Measurements from ENCODE around the gene ALOX15.
"Not testable (repeated sequence)": the region's sequence is repeated elsewhere in the genome, so short reads cannot be mapped to it uniquely, and the experiment has no call there.

ALOX15 gene

DNA sequence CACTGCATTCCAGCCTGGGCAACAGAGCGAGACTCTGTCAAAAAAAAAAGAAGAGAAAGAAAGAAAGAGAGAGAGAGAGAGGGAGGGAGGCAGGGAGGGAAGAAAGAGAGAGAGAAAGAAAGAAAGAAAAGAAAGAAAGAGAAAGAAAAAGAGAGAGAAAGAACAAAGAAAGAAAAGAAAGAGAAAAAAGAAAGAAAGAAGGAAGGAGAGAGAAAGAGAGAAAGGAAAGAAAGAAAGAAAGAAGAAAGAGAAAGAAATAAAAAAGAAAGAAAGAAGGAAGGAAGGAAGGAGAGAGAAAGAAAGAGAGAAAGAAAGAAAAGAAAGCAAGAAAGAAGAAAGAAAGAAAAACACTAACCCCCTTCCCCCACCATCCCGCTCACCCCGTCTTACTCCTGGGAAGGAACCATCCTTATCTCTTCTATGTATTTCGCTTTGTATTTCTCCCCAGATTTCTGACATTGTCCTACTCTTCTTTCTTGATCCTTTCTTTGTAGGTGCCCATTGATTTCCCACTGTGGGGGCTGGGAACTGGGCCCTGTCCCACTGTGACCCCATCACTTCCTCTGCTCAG lies 20.9 kb downstream of the ALOX15 start:
- Histone ChIP-seq H3K27me3 (ENCODE audit: low read depth) (no peaks in the 10 kb centered on the region; the same call in 1 of the 2 replicates), H3K9me3 (no peaks in the 10 kb centered on the region), H3K4me3 (no peak overlapping the region), H3K4me1 (no peaks in the 10 kb centered on the region), H3K36me3 (replicated peaks) (no peaks in the 10 kb centered on the region)
- DNase-seq (ENCODE audit: low spot score in 2 of 2) = no peak
- in situ Hi-C loops (cut with MboI; ENCODE audit: low sequenced_read_pairs) = loop anchor here (10.0 kb wide), 1 partner anchor 196 kb away; no protein-coding TSS in a partner anchor

DNA sequence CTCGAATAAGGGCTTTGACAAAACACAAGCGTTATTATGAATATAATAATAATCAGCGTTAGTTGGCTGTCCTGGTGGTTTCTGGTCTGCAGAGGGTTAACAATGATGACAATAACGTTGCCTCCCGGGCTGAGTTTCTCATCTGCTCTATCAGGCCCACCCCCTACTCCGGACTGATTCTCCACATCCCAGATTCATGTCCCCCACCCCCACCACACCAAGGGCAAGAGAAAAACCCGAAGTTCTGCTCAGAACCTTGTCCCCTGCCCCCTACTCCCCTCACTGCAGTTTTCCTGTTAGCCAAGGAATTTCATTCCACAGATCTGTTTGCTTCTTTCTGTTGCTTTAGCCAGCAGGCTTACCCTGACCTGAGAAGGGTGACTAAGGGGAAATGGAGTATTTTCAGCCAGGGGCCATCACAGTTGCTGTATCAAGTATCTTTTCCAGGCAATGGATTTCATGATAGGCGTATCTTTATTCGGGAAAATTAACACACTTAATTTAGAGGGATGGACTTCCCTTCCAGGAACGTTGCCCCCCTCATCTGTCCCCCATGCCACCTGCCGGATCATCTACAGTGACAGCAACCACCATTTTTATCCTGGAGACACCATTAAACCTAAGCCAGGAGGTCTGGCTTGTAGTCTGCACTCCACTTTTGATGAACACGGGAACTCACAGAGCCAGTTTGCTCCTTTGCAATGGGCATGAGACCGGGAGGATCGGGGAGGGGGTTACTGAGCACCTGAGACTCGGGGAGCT lies 23.7 kb downstream of the ALOX15 start:
- in situ Hi-C loops (cut with MboI; ENCODE audit: low sequenced_read_pairs) = no loop called here

DNA sequence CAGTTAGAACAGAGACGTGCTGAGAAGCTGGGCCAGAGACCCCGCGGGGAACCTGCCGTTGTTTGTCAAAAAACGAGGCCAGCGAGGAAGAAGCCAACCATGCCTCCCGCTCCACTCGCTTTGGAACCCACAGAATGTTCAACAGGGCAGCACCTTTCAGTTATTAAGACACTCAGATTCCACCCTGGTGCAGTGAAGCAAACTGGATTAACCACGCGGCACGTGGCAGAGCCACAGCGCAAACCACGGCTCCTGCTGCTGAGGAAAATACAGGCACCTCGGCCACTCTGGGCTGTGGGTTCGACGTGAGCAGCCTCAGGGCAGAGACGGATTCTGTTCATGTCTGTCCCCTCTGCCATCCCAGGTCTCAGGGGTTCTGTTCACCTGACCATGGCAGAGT lies 24.4 kb downstream of the ALOX15 start:
- in situ Hi-C loops (cut with MboI; ENCODE audit: low sequenced_read_pairs) = no loop called here
- H3K4me1 ChIP-seq = no peaks in the 10 kb centered on the region
- H3K36me3 ChIP-seq (replicated peaks) = no peaks in the 10 kb centered on the region
- H3K9me3 ChIP-seq = no peaks in the 10 kb centered on the region
- no peak for DNase-seq (ENCODE audit: low spot score in 2 of 2)
- H3K4me3 ChIP-seq = no peak overlapping the region
- no peaks in the 10 kb centered on the region for H3K27me3 ChIP-seq (ENCODE audit: low read depth)

More for the DNA sequence above, 23.7 kb downstream of the ALOX15 start:
- Histone ChIP-seq H3K4me3 (no peak overlapping the region), H3K36me3 (replicated peaks) (no peaks in the 10 kb centered on the region), H3K4me1 (no peaks in the 10 kb centered on the region), H3K27me3 (ENCODE audit: low read depth) (no peaks in the 10 kb centered on the region; the same call in 1 of the 2 replicates), H3K9me3 (no peaks in the 10 kb centered on the region)
- DNase-seq (ENCODE audit: low spot score in 2 of 2) = no peak

DNA sequence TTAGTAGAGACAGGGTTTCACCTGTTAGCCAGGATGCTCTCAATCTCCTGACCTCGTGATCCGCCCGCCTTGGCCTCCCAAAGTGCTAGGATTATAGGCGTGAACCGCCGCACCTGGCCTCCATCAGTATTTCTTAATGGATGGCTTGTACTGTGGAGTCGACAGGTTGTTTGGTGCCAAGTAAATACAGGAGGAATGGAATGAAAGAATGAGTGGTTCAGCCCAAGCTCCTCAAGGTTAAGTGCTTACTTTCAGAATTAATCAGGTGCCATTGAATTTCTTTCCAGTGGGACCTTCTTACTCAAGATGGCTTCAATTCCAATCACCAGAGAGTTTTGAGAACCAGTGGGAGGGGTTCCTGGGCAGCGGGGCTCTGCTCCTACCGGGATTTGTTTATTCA lies 25.0 kb downstream of the ALOX15 start:
- Histone ChIP-seq H3K36me3 (replicated peaks) (no peaks in the 10 kb centered on the region), H3K4me3 (no peak overlapping the region), H3K27me3 (ENCODE audit: low read depth) (no peaks in the 10 kb centered on the region), H3K4me1 (no peaks in the 10 kb centered on the region), H3K9me3 (no peaks in the 10 kb centered on the region)
- in situ Hi-C loops (cut with MboI; ENCODE audit: low sequenced_read_pairs) = no loop called here
- DNase-seq (ENCODE audit: low spot score in 2 of 2) = no peak

DNA sequence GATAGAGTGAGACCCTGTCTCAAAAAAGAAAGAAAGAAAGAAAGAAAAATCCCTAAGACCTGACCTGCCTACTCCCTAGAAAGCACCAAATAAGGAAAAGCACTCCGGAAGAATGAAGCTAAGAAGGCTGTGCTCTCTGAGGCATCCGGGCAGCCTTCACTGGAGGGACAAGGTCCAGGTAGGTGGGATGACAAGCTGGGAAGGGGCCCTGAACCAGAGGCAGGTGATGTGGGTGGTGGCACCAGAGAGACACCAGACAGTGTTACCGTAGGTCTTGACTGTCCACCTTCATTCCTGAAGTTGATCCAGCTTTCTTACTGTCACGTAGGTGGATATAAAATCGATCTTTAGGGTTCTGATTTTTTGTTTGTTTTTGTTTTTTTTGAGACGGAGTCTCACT lies 30.8 kb downstream of the ALOX15 start:
- no peaks in the 10 kb centered on the region for H3K36me3 ChIP-seq (replicated peaks)
- H3K4me1 ChIP-seq = no peaks in the 10 kb centered on the region
- in situ Hi-C loops (cut with MboI; ENCODE audit: low sequenced_read_pairs) = no loop called here
- H3K4me3 ChIP-seq = no peak overlapping the region
- no peaks in the 10 kb centered on the region for H3K27me3 ChIP-seq (ENCODE audit: low read depth)
- DNase-seq (ENCODE audit: low spot score in 2 of 2) = no peak
- H3K9me3 ChIP-seq = no peaks in the 10 kb centered on the region

DNA sequence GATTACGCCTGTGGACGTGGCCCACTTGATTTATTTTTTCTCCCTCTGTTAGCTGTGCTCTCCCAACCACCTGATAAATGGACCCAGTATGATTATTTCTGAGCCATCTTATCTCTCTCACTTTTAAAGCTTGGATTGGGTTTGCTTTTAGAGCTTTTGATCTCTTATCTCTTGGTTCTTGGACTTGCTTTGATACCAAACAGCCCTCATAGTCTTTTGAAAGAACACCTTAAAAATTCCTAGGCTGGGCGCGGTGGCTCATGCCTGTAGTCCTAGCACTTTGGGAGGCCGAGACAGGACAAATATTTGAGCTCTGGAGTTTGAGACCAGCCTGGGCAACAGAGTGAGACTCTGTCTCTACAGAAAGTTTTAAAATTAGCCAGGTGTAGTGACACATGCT lies 31.3 kb downstream of the ALOX15 start:
- H3K27me3 ChIP-seq (ENCODE audit: low read depth) = no peaks in the 10 kb centered on the region
- DNase-seq (ENCODE audit: low spot score in 2 of 2) = no peak
- no peaks in the 10 kb centered on the region for H3K36me3 ChIP-seq (replicated peaks)
- H3K9me3 ChIP-seq = no peaks in the 10 kb centered on the region
- in situ Hi-C loops (cut with MboI; ENCODE audit: low sequenced_read_pairs) = no loop called here
- no peak overlapping the region for H3K4me3 ChIP-seq
- H3K4me1 ChIP-seq = no peaks in the 10 kb centered on the region

DNA sequence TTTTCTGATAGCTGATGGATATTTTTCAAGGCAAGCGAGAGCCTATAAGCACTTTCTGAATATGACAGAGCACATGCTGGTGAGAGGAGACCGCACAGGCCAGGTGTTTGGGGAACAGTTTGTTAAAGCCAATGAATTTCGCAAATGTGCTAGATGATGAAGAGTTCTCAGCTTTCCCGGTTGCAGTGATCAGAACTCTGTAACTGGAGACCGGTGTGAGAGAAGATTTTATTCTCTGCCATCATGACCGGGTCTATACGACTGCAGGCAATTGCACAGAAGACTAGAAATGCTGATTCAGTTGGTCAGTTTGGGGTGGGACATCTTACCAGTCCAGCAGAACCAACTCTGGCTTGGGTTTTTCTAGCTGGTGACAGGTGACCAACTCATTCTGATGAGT lies 31.7 kb downstream of the ALOX15 start:
- Histone ChIP-seq H3K36me3 (replicated peaks) (no peaks in the 10 kb centered on the region), H3K27me3 (ENCODE audit: low read depth) (no peaks in the 10 kb centered on the region), H3K4me1 (no peaks in the 10 kb centered on the region), H3K4me3 (no peak overlapping the region), H3K9me3 (no peaks in the 10 kb centered on the region)
- in situ Hi-C loops (cut with MboI; ENCODE audit: low sequenced_read_pairs) = no loop called here
- no peak for DNase-seq (ENCODE audit: low spot score in 2 of 2)

DNA sequence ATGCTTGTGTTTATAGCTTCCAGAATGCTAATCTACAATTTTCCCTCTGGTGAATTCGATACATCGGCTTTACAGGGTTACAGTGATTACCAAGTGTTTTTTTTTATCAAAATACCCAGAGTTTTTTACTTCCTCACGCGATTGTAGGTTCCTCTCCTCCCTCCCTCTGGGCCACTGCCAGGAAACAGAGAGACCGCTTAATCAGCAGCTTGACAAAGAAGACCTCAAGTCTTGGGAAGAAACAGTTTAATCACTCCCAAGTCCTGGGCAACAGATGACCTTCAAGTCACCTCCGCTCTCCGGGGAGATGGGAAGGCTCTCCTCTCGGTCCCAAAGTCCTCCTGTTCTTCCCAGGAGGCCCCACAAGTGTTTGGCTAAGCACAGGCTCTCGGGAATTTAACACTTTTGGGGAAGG lies 33.7 kb downstream of the ALOX15 start:
- in situ Hi-C loops (cut with MboI; ENCODE audit: low sequenced_read_pairs) = no loop called here
- H3K9me3 ChIP-seq = no peaks in the 10 kb centered on the region
- no peaks in the 10 kb centered on the region for H3K36me3 ChIP-seq (replicated peaks)
- no peaks in the 10 kb centered on the region for H3K27me3 ChIP-seq (ENCODE audit: low read depth)
- H3K4me1 ChIP-seq = no peaks in the 10 kb centered on the region
- no peak for DNase-seq (ENCODE audit: low spot score in 2 of 2)
- no peak overlapping the region for H3K4me3 ChIP-seq

DNA sequence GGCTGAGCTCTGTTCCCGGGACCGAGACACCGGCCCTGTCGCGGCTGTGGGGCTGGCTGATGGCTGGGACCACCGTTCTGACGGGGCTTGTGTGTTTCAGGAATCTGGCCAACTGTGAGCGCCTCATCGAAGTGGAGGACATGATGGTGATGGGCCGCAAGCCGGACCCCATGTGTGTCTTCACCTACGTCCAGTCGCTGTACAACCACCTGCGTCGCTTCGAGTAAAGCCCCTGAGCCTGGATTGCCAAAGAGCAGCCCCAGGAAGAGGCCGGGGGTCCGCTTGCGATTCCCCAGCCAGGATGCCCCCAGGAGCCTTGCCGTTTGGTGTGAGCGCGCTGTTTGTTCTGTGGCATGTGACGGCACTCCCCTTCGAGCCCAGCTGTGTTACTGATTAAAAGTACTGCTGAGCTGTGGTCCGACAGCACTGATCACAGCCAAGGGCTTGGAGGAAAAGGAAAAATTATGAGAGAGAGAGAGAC lies 34.2 kb downstream of the ALOX15 start:
- H3K4me1 ChIP-seq = no peaks in the 10 kb centered on the region
- H3K4me3 ChIP-seq = no peak overlapping the region
- no peaks in the 10 kb centered on the region for H3K27me3 ChIP-seq (ENCODE audit: low read depth)
- H3K9me3 ChIP-seq = no peaks in the 10 kb centered on the region
- H3K36me3 ChIP-seq (replicated peaks) = no peaks in the 10 kb centered on the region
- in situ Hi-C loops (cut with MboI; ENCODE audit: low sequenced_read_pairs) = no loop called here
- no peak for DNase-seq (ENCODE audit: low spot score in 2 of 2)

DNA sequence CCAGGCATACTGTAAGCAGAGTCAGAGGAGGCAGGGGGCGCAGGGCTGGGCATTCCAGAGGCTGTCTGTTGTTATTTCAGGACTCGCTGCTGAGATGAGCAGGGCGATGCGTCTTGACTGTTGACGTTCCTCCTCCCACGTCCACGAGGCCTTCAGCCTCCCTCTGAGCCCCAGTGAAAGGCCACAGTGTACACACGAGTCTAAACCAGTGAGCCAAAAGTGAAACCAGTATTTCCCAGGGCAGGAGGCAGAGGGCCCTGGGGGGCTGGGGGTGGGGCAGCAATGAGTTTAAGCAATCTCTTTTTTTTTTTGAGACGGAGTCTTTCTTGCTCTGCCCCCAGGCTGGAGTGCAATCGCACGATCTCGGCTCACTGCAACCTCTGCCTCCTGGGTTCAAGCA lies 35.7 kb downstream of the ALOX15 start:
- H3K9me3 ChIP-seq = no peaks in the 10 kb centered on the region
- H3K36me3 ChIP-seq (replicated peaks) = no peaks in the 10 kb centered on the region
- no peak for DNase-seq (ENCODE audit: low spot score in 2 of 2)
- in situ Hi-C loops (cut with MboI; ENCODE audit: low sequenced_read_pairs) = no loop called here
- no peaks in the 10 kb centered on the region for H3K27me3 ChIP-seq (ENCODE audit: low read depth)
- no peak overlapping the region for H3K4me3 ChIP-seq
- H3K4me1 ChIP-seq = no peaks in the 10 kb centered on the region

DNA sequence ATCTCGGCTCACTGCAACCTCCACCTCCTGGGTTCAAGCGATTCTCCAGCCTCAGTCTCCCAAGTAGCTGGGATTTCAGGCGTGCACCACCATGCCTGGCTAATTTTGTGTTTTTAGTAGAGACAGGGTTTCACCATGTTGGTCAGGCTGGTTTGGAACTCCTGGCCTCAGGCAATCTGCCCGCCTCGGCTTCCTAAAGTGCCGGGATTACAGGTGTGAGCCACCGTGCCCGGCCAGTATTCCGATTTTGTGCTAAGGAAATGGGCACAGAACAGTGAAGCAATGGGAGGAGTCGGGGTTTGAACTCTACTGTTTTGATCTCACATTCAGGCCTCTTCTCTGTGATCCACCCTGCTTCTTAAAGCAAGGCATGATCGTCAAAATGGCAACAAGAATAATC lies 36.7 kb downstream of the ALOX15 start:
- in situ Hi-C loops (cut with MboI; ENCODE audit: low sequenced_read_pairs); H3K27me3 ChIP-seq (ENCODE audit: low read depth); DNase-seq (ENCODE audit: low spot score in 2 of 2); H3K4me1 ChIP-seq; H3K9me3 ChIP-seq; H3K36me3 ChIP-seq (replicated peaks); H3K4me3 ChIP-seq: not testable (repeated sequence)

DNA sequence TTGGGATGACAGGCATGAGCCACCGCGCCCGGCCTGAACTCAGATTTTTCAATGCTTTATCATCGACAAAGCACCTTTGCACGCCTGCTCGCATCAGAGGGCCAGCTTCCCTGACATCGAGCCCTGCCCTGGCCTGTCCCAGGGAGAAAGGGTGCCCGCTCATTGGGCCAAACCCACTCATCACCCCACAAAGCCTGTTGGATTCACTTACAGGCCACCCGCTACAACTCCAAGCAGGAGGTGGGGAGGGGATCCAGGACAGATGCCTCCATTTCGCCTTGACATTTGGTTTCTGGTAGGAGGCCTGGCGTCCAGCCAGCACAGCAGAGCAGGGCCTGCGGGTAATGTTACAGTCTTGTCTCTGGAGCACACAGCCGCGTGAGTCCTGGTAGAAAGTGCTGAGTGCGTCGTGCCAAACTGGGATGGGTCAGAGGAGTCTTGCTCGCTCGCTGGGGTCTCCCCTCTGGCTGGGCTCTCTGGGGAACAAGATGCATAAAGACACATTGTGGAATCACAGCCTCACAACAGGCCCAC lies 37.3 kb downstream of the ALOX15 start:
- H3K9me3 ChIP-seq = no peaks in the 10 kb centered on the region
- in situ Hi-C loops (cut with MboI; ENCODE audit: low sequenced_read_pairs) = no loop called here
- no peaks in the 10 kb centered on the region for H3K27me3 ChIP-seq (ENCODE audit: low read depth)
- no peak overlapping the region for H3K4me3 ChIP-seq
- no peak for DNase-seq (ENCODE audit: low spot score in 2 of 2)
- H3K4me1 ChIP-seq = no peaks in the 10 kb centered on the region
- H3K36me3 ChIP-seq (replicated peaks) = no peaks in the 10 kb centered on the region

DNA sequence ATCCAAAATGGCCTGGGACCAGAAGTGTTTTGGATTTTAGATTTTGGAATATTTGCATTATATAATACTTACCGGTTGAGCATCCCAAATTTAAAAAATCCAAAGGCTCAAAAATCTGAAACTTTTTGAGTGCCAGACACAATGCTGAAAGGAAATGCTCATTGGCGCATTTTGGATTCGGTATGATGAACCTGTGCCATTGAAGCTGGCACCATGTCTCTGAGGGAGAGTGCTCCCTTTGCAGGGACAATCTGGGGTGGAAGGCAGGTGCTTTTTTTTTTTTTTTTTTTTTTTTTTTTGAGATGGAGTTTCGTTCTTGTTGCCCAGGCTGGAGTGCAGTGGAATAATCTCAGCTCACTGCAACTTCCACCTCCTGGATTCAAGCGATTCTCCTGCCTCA lies 39.4 kb downstream of the ALOX15 start:
- in situ Hi-C loops (cut with MboI; ENCODE audit: low sequenced_read_pairs) = no loop called here
- DNase-seq (ENCODE audit: low spot score in 2 of 2) = no peak
- Histone ChIP-seq H3K4me1 (no peaks in the 10 kb centered on the region), H3K9me3 (no peaks in the 10 kb centered on the region), H3K27me3 (ENCODE audit: low read depth) (no peaks in the 10 kb centered on the region), H3K4me3 (no peak overlapping the region), H3K36me3 (replicated peaks) (no peaks in the 10 kb centered on the region)

DNA sequence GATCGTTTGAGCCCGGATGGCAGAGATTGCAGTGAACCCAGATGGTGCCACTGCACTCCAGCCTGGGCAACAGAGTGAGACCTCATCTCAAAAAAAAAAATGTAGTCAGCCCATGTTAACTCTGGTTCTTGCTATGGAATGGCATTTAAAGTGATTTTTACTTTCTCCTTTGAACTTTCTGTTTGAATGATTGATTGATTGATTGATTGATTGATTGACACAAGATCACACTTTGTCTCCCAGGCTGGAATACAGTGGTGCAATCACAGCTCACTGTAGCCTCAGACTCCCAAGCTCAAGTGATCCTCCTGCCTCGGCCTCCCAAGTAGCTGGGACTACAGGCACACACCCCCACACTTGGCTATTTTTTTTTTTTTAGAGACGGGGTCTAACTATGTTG lies 40.2 kb downstream of the ALOX15 start:
- H3K27me3 ChIP-seq (ENCODE audit: low read depth) = no peaks in the 10 kb centered on the region
- H3K9me3 ChIP-seq = no peaks in the 10 kb centered on the region
- no peak overlapping the region for H3K4me3 ChIP-seq
- no peak for DNase-seq (ENCODE audit: low spot score in 2 of 2)
- H3K4me1 ChIP-seq = no peaks in the 10 kb centered on the region
- H3K36me3 ChIP-seq (replicated peaks) = no peaks in the 10 kb centered on the region
- in situ Hi-C loops (cut with MboI; ENCODE audit: low sequenced_read_pairs) = no loop called here

Measured in HAP-1 (cell line).